ENCODE data around the gene NBPF6. TPM values are rescaled to one million over a fixed set of nuclear protein-coding genes. Genes with fewer than 3 reads are reported as not detected.
"Not testable (repeated sequence)": the region's sequence is repeated elsewhere in the genome, so short reads cannot be mapped to it uniquely, and the experiment has no call there.

NBPF6 gene
- polyA plus RNA-seq, 1 of the 3 experiments (the other 2 are of a cell fraction): not detected

DNA sequence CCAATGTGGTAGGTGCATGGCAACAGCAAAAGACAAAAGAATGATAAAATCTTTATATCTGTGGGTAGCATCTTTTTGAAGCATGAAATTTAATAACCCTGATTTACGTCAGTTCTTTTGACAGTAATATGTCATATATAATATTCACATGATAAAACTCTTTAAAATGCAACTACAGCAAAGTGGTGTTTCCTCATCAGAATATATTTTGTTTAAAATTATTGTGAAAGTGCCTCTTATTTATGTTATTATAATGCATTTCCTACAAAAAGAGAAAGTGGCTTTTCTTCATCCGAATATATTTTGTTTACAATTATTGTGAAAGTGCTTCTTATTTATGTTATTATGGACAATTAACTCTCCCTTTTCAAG, 62.9 kb downstream of the NBPF6 start:
- no peaks in the 10 kb centered on the region for H3K36me3 ChIP-seq (replicated peaks in 1 of 2; ENCODE audit: control insufficient read depth in 1 of 2, insufficient read depth in 2 of 2, low read length in 1 of 2)
- H3K9ac ChIP-seq: no peak overlapping the region
- H4K20me1 ChIP-seq (ENCODE audit: insufficient read depth): no peaks in the 10 kb centered on the region
- ChIA-PET POLR2A (interaction anchor here (0.8 kb wide), 1 partner anchor 48 kb away, joined by 3 read pairs; no protein-coding TSS in a partner anchor), CTCF (interaction anchor here (0.6 to 3.4 kb wide), 34 partner anchors 9 to 734 kb away, joined by 3 to 80 read pairs (median 5); partner anchors contain the start of genes EEIG2 and PRPF38B)
- no peaks in the 10 kb centered on the region for H3K79me2 ChIP-seq (ENCODE audit: insufficient read depth)
- TF ChIP-seq, protein P1, sequence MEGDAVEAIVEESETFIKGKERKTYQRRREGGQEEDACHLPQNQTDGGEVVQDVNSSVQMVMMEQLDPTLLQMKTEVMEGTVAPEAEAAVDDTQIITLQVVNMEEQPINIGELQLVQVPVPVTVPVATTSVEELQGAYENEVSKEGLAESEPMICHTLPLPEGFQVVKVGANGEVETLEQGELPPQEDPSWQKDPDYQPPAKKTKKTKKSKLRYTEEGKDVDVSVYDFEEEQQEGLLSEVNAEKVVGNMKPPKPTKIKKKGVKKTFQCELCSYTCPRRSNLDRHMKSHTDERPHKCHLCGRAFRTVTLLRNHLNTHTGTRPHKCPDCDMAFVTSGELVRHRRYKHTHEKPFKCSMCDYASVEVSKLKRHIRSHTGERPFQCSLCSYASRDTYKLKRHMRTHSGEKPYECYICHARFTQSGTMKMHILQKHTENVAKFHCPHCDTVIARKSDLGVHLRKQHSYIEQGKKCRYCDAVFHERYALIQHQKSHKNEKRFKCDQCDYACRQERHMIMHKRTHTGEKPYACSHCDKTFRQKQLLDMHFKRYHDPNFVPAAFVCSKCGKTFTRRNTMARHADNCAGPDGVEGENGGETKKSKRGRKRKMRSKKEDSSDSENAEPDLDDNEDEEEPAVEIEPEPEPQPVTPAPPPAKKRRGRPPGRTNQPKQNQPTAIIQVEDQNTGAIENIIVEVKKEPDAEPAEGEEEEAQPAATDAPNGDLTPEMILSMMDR (IDR thresholded peaks at IDR 0.05): no peak
- TF ChIP-seq, protein P2, sequence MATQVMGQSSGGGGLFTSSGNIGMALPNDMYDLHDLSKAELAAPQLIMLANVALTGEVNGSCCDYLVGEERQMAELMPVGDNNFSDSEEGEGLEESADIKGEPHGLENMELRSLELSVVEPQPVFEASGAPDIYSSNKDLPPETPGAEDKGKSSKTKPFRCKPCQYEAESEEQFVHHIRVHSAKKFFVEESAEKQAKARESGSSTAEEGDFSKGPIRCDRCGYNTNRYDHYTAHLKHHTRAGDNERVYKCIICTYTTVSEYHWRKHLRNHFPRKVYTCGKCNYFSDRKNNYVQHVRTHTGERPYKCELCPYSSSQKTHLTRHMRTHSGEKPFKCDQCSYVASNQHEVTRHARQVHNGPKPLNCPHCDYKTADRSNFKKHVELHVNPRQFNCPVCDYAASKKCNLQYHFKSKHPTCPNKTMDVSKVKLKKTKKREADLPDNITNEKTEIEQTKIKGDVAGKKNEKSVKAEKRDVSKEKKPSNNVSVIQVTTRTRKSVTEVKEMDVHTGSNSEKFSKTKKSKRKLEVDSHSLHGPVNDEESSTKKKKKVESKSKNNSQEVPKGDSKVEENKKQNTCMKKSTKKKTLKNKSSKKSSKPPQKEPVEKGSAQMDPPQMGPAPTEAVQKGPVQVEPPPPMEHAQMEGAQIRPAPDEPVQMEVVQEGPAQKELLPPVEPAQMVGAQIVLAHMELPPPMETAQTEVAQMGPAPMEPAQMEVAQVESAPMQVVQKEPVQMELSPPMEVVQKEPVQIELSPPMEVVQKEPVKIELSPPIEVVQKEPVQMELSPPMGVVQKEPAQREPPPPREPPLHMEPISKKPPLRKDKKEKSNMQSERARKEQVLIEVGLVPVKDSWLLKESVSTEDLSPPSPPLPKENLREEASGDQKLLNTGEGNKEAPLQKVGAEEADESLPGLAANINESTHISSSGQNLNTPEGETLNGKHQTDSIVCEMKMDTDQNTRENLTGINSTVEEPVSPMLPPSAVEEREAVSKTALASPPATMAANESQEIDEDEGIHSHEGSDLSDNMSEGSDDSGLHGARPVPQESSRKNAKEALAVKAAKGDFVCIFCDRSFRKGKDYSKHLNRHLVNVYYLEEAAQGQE (IDR thresholded peaks at IDR 0.05; ENCODE audit: low read depth, low read length): no peak
- no peak for TF ChIP-seq YY1 (IDR thresholded peaks at IDR 0.05; ENCODE audit: low read depth)
- TF ChIP-seq EZH2phosphoT487 (IDR thresholded peaks at IDR 0.05; ENCODE audit: borderline replicate concordance, low read depth): no peak
- no peak for TF ChIP-seq RCOR1 (IDR thresholded peaks at IDR 0.05; ENCODE audit: low read length)
- H3K27ac ChIP-seq (ENCODE audit: low read depth in 2 of 2, low read length in 1 of 2): no peak overlapping the region
- H2AFZ ChIP-seq (ENCODE audit: low read depth): no peak overlapping the region
- H3K9me2 ChIP-seq: no peaks in the 10 kb centered on the region
- no peaks in the 10 kb centered on the region; a peak in 1 of 4 replicates for H3K4me1 ChIP-seq (ENCODE audit: control insufficient read depth in 1 of 2, insufficient read depth in 2 of 2, low read depth in 1 of 2, low read length in 1 of 2)
- no peak for DNase-seq
- H3F3A ChIP-seq (replicated peaks; ENCODE audit: insufficient read depth): no peaks in the 10 kb centered on the region
- no peaks in the 10 kb centered on the region for H3K9me3 ChIP-seq
- H3K4me3 ChIP-seq (ENCODE audit: low read depth in 2 of 2, low read length in 1 of 2): no peak overlapping the region
- 18% methylated on average over 2 of the region's 2 CpGs for WGBS (ENCODE audit: low lambda C conversion rate)
- no peaks in the 10 kb centered on the region for H3K27me3 ChIP-seq (ENCODE audit: insufficient read depth)
- peak overlapping the region; percentile 44; the same call in 1 of the 2 replicates for H3K4me2 ChIP-seq

DNA sequence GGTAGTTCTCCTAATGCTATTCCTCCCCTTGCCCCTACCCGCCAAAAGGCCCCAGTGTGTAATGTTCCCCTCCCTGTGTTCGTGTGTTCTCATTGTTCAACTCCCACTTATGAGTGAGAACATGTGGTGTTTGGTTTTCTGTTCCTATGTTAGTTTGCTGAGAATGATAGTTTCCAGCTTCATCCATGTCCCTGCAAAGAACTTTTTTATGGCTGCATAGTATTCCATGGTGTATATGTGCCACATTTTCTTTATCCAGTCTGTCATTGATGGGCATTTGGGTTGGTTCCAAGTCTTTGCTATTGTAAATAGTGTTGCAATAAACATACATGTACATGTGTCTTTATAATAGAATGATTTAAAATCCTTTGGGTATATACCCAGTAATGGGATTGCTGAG, 63.8 kb downstream of the NBPF6 start:
- CTCF ChIA-PET: interaction anchor here (0.7 to 3.4 kb wide), 5 partner anchors 47 to 133 kb away, joined by 3 to 24 read pairs (median 7); partner anchors contain the start of gene EEIG2
- WGBS (ENCODE audit: low lambda C conversion rate): 75% methylated on average over 2 of the region's 2 CpGs
- POLR2A ChIA-PET: not testable (repeated sequence)

DNA sequence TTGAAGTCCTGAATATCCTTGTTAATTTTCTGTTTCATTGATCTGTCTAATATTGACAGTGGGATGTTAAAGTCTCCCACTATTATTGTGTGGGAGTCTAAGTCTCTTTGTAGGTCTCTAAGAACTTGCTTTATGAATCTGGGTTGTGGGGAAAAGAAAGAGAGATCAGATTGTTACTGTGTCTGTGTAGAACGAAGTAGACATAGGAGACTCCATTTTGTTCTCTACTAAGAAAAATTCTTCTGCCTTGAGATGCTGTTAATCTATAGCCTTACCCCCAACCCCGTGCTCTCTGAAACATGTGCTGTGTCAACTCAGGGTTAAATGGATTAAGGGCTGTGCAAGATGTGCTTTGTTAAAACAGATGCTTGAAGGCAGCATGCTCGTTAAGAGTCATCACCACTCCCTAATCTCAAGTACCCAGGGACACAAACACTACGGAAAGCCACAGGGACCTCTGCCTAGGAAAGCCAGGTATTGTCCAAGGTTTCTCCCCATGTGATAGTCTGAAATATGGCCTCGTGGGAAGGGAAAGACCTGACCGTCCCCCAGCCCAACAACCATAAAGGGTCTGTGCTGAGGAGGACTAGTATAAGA, 67.3 kb downstream of the NBPF6 start:
- H4K20me1 ChIP-seq (ENCODE audit: insufficient read depth); H3K4me1 ChIP-seq (ENCODE audit: control insufficient read depth in 1 of 2, insufficient read depth in 2 of 2, low read depth in 1 of 2, low read length in 1 of 2); H3K27ac ChIP-seq (ENCODE audit: low read depth in 2 of 2, low read length in 1 of 2); H3K36me3 ChIP-seq (replicated peaks in 1 of 2; ENCODE audit: control insufficient read depth in 1 of 2, insufficient read depth in 2 of 2, low read length in 1 of 2); H3K9me3 ChIP-seq; H3F3A ChIP-seq (replicated peaks; ENCODE audit: insufficient read depth); DNase-seq; H3K4me3 ChIP-seq (ENCODE audit: low read depth in 2 of 2, low read length in 1 of 2); H3K79me2 ChIP-seq (ENCODE audit: insufficient read depth); H3K9ac ChIP-seq; H2AFZ ChIP-seq (ENCODE audit: low read depth); POLR2A ChIA-PET; H3K9me2 ChIP-seq; H3K4me2 ChIP-seq: not testable (repeated sequence)
- WGBS (ENCODE audit: low lambda C conversion rate): 36% methylated on average over 6 of the region's 6 CpGs
- H3K27me3 ChIP-seq (ENCODE audit: insufficient read depth): peaks cover 14% of the 10 kb centered on the region; the same call in 1 of the 2 replicates
- CTCF ChIA-PET: interaction anchor here (1.3 to 2.8 kb wide), 2 partner anchors 127 to 174 kb away, joined by 3 to 8 read pairs; partner anchors contain the start of gene PRPF38B

More for the DNA sequence above, 63.8 kb downstream of the NBPF6 start:
- not testable (repeated sequence) for H3K27ac ChIP-seq (ENCODE audit: low read depth in 2 of 2, low read length in 1 of 2); H3K36me3 ChIP-seq (replicated peaks in 1 of 2; ENCODE audit: control insufficient read depth in 1 of 2, insufficient read depth in 2 of 2, low read length in 1 of 2); H3K9me2 ChIP-seq; H4K20me1 ChIP-seq (ENCODE audit: insufficient read depth); H3K9ac ChIP-seq; H3K4me1 ChIP-seq (ENCODE audit: control insufficient read depth in 1 of 2, insufficient read depth in 2 of 2, low read depth in 1 of 2, low read length in 1 of 2); H3K9me3 ChIP-seq; H3F3A ChIP-seq (replicated peaks; ENCODE audit: insufficient read depth); DNase-seq; H3K4me3 ChIP-seq (ENCODE audit: low read depth in 2 of 2, low read length in 1 of 2); H3K4me2 ChIP-seq; H2AFZ ChIP-seq (ENCODE audit: low read depth); H3K79me2 ChIP-seq (ENCODE audit: insufficient read depth); H3K27me3 ChIP-seq (ENCODE audit: insufficient read depth)
